Measurements from ENCODE around the gene PIWIL1.

GRCh38 chr12:130336723-130337487 lies 782 bp upstream of the PIWIL1 start:
- TF ChIP-seq POLR2A (IDR thresholded peaks at IDR 0.05) (no peak), CTCF (IDR thresholded peaks at IDR 0.05) (no peak)
